ENCODE measurements around the gene FOXRED2. TPM values are rescaled to one million over a fixed set of nuclear protein-coding genes. Genes with fewer than 3 reads are reported as not detected.
A peak's percentile ranks its signal among the peaks of the same experiment; 100 is the strongest.

Gene FOXRED2
- total RNA-seq, 1 donor from 2014 or later, result 39.8 TPM

- peak overlapping the region; percentile 99 for H3K27ac Mint-ChIP-seq
- H3K9me3 Mint-ChIP-seq, result no peaks in the 10 kb centered on the region
- no peak for TF ChIP-seq CTCF (IDR thresholded peaks at IDR 0.05; ENCODE audit: unreplicated experiment)
- no peak overlapping the region for H3K4me3 Mint-ChIP-seq
- no peaks in the 10 kb centered on the region for H3K36me3 Mint-ChIP-seq
- DNase-seq (ENCODE audit: low spot score in 2 of 2, unreplicated experiment in 2 of 2), result peak in 1 of 2 experiments; percentile 63
- no peaks in the 10 kb centered on the region for H3K27me3 Mint-ChIP-seq (ENCODE audit: low read depth)
- H3K4me1 Mint-ChIP-seq, result peaks cover 28% of the 10 kb centered on the region
These were observed 44.9 kb downstream of the FOXRED2 start for GRCh38 chr22:36461665-36462649.

GRCh38 chr22:36460202-36460601, 46.6 kb downstream of the FOXRED2 start:
- Mint-ChIP-seq H3K9me3 (no peaks in the 10 kb centered on the region), H3K27me3 (ENCODE audit: low read depth) (no peaks in the 10 kb centered on the region), H3K36me3 (no peaks in the 10 kb centered on the region), H3K4me1 (peaks cover 30% of the 10 kb centered on the region), H3K27ac (peak overlapping the region; percentile 93), H3K4me3 (no peak overlapping the region)
- no peak for DNase-seq (ENCODE audit: low spot score in 2 of 2, unreplicated experiment in 2 of 2)
- no peak for TF ChIP-seq CTCF (IDR thresholded peaks at IDR 0.05; ENCODE audit: unreplicated experiment)

GRCh38 chr22:36457688-36458450, 49.0 kb downstream of the FOXRED2 start:
- Mint-ChIP-seq H3K36me3 (no peaks in the 10 kb centered on the region), H3K9me3 (no peaks in the 10 kb centered on the region), H3K27ac (peak overlapping the region; percentile 73), H3K27me3 (ENCODE audit: low read depth) (no peaks in the 10 kb centered on the region), H3K4me3 (no peak overlapping the region), H3K4me1 (peaks cover 35% of the 10 kb centered on the region)
- TF ChIP-seq CTCF (IDR thresholded peaks at IDR 0.05; ENCODE audit: unreplicated experiment), result no peak
- no peak for DNase-seq (ENCODE audit: low spot score in 2 of 2, unreplicated experiment in 2 of 2)

GRCh38 chr22:36456464-36456845, 50.4 kb downstream of the FOXRED2 start:
- Mint-ChIP-seq H3K9me3 (no peaks in the 10 kb centered on the region), H3K4me1 (peaks cover 28% of the 10 kb centered on the region), H3K4me3 (no peak overlapping the region), H3K27ac (peak overlapping the region; percentile 94), H3K36me3 (no peaks in the 10 kb centered on the region), H3K27me3 (ENCODE audit: low read depth) (no peaks in the 10 kb centered on the region)
- DNase-seq (ENCODE audit: low spot score in 2 of 2, unreplicated experiment in 2 of 2), result no peak
- no peak for TF ChIP-seq CTCF (IDR thresholded peaks at IDR 0.05; ENCODE audit: unreplicated experiment)

- Mint-ChIP-seq H3K4me1 (peaks cover 23% of the 10 kb centered on the region), H3K36me3 (no peaks in the 10 kb centered on the region), H3K4me3 (peak overlapping the region; percentile 49), H3K27me3 (ENCODE audit: low read depth) (no peaks in the 10 kb centered on the region), H3K27ac (peak overlapping the region; percentile 94), H3K9me3 (no peaks in the 10 kb centered on the region)
- no peak for TF ChIP-seq CTCF (IDR thresholded peaks at IDR 0.05; ENCODE audit: unreplicated experiment)
- no peak for DNase-seq (ENCODE audit: low spot score in 2 of 2, unreplicated experiment in 2 of 2)
These were observed 51.0 kb downstream of the FOXRED2 start for GRCh38 chr22:36455571-36456463.

Data from mesothelial cell of epicardium (in vitro differentiated cells).